Measurements from ENCODE around the gene TMEM25.

DNA sequence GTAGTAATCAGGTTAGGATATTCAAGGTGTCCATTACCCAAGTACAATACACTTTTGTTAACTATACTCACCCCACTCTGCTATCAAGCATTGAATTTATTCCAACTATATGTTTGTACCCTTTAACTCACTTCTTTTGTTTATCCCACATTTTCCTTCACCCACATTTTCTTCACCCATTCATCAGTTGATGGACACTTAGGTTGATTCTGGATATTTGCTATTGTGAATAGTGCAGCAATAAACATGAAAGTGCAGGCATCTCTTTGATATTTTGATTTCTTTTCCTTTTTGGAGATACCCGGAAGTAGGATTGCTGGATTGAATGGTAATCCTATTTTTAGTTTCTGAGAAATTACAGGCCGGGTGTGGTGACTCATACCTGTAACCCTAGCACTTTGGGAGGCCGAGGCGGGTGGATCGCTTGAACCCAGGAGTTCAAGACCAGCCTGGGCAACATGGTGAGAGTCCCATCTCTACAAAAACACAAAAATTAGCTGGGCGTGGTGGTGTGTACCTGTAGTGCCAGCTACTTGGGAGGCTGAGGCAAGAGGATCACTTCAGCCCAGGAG, 6.5 kb downstream of the TMEM25 start:
- TF ChIP-seq HDAC2 (CRISPR knock-in tag; IDR thresholded peaks at IDR 0.05) (no peak), POLR2A (IDR thresholded peaks at IDR 0.05; ENCODE audit: insufficient read depth in 1 of 2, low read depth in 2 of 2, low read length in 2 of 2) (no peak), ONECUT2 (CRISPR knock-in tag; IDR thresholded peaks at IDR 0.05) (no peak), EP300 (IDR thresholded peaks at IDR 0.05; ENCODE audit: low read depth in 2 of 2, low read length in 2 of 2) (no peak), EP300 (CRISPR knock-in tag; IDR thresholded peaks at IDR 0.05; ENCODE audit: borderline replicate concordance) (no peak)
- TF ChIP-seq, protein P1, sequence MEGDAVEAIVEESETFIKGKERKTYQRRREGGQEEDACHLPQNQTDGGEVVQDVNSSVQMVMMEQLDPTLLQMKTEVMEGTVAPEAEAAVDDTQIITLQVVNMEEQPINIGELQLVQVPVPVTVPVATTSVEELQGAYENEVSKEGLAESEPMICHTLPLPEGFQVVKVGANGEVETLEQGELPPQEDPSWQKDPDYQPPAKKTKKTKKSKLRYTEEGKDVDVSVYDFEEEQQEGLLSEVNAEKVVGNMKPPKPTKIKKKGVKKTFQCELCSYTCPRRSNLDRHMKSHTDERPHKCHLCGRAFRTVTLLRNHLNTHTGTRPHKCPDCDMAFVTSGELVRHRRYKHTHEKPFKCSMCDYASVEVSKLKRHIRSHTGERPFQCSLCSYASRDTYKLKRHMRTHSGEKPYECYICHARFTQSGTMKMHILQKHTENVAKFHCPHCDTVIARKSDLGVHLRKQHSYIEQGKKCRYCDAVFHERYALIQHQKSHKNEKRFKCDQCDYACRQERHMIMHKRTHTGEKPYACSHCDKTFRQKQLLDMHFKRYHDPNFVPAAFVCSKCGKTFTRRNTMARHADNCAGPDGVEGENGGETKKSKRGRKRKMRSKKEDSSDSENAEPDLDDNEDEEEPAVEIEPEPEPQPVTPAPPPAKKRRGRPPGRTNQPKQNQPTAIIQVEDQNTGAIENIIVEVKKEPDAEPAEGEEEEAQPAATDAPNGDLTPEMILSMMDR (CRISPR knock-in tag; IDR thresholded peaks at IDR 0.05) = no peak

Measured in HepG2 (cell line).